H1 (cell line): ENCODE data around the gene ARID1B. TPM values are rescaled to one million over a fixed set of nuclear protein-coding genes. Genes with fewer than 3 reads are reported as not detected.

Source experiments
- ASH2L ChIP-seq: fragments of 200-600, 300-600 bp; sonication (generic); IDR thresholded peaks from one replicate; pipeline ENCODE4 v1.7.1; 2017; ENCODE audit warnings: low read length
- CEBPB ChIP-seq: IDR thresholded peaks from 2 replicates; pipeline ENCODE4 v1.6.1; 2012; ENCODE audit warnings: low read depth, low read length
- CHD1 ChIP-seq: IDR thresholded peaks from 2 replicates; pipeline ENCODE4 v1.6.1; 2012; ENCODE audit warnings: low read depth, low read length, improper control_type of control experiment
- CREB1 ChIP-seq: IDR thresholded peaks from 2 replicates; pipeline ENCODE4 v1.6.1; 2012; ENCODE audit warnings: inconsistent platforms
- FOSL1 ChIP-seq: IDR thresholded peaks from 2 replicates; pipeline ENCODE4 v1.6.1; 2011; ENCODE audit warnings: mild to moderate bottlenecking, low read depth, low read length, moderate library complexity; ENCODE audit not compliant: insufficient read depth
- SRF ChIP-seq: IDR thresholded peaks from 2 replicates; pipeline ENCODE4 v1.6.1; 2011; ENCODE audit warnings: mild to moderate bottlenecking, low read depth, low read length, moderate library complexity
- SUZ12 ChIP-seq: fragments of 200-600 bp; sonication (generic); IDR thresholded peaks from 2 replicates; pipeline ENCODE4 v1.6.1; 2012; ENCODE audit warnings: mild to moderate bottlenecking, inconsistent platforms, low read length, moderate library complexity, mixed read lengths
- polyA plus RNA-seq, 7 experiments: library from polyadenylated mRNA; depleted of rRNA in 3 of 7; stranded (reverse) in 5 of 7; unstranded in 2 of 7; fragments of >200 nt in 5 of 7; fragments of 200-250 nt in 2 of 7; gene quantifications; 1 replicate in 5 of 7; 2 replicates in 1 of 7; 4 replicates in 1 of 7; pipeline versions ENCODE4 v1.2.1 to v1.2.3, GENCODE V29; 2011 to 2013; ENCODE audit warnings: missing spikeins in 2 of 7, mixed read lengths in 2 of 7
- total RNA-seq: library from RNA; stranded (reverse); fragmentation: NEBNext Ultra II Directional; extraction: Animal tissue kit (Norgen Biotek cat#: 25700); gene quantifications from 2 replicates; pipeline ENCODE4 v1.2.1, GENCODE V29; 2021

ARID1B gene
- total and polyA plus RNA-seq, 2 of the 8 experiments (the other 6 are each of a cell fraction or from before 2014, with no cell fraction given), result 24.3 to 70.3 TPM

DNA sequence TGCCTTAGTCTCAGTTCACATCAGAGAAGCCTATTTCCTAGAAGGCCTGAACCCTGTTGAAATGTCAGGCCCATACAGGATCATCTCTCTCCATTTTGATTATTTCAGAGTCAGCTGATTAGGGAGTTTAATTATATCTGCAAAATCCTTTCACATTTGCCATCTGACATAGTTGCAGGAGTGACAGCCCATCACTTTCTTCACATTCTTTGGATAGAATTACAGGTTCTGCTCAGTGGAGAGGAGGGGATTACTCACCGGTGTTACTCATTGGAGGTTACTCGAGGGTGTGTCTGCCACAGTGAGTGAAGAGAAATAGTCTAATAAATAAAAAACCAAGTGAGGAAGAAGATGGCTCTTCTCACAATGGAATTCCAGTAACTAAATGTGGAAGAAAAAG is 329.3 kb downstream of the ARID1B start (continued):
- no peak for TF ChIP-seq CHD1
- TF ChIP-seq SUZ12, result no peak
- no peak for TF ChIP-seq SRF
- no peak for TF ChIP-seq CEBPB
- TF ChIP-seq CREB1, result no peak
- no peak for TF ChIP-seq ASH2L
- no peak for TF ChIP-seq FOSL1
